Stimulated activated naive CD8-positive, alpha-beta T cell treated with anti-CD3 and anti-CD28 coated beads, Interleukin-15, Interleukin-2, amounts not matched to agents 100 U/mL and 50 U/mL, for 24 hours (primary cell): ENCODE results near the gene SCCPDH.

ENCODE experiments used
- ATAC-seq: fragments of 150-1000 bp; cut with Tn5 transposase; one replicate; pipeline ENCODE4 v1.10.0; 2021
- DNase-seq: peaks from one replicate; pipeline ENCODE4 v3.0.0; 2021

The SCCPDH gene

DNA sequence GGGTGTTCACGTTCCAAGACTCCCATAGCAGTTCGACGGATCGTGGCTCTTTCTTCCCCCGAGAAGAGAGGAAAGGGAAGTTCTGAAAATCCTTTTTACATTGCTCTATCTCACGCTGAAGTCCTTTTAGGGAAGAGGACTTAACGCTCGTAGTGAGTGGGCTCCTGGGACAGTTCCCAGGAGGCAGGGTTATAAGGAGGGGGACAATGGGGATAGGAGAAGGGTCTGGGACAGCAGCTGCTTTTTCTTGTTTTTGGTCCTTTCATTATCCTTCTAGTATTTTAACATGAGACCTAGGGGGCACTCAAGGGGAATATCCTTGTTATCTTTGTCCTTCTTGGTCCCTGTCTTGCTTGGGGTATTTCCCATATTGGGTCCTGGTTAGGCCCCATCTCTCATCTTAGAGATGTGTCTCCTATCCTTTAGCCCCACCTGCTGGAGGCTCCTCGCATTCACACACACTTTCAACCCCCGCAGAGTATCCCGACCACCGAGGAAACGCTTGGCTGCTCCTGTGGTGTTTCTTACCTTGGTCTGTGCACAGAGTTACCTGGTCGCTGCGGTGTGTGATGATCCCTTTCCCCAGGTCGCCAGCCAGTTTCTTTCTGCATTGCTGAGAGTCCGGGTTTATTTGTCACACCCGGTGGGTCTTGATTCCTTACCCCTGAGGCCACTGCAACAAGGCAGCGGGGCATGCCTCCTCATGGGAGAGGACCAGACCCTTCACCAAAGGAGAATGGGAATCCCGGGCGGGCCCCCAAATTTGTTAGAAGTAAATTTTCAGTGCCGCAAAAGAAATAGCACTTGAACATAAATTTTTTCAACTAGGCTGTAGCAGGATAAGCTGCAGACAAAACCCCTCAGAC lies 29.7 kb downstream of the SCCPDH start:
- peak; percentile 79 for ATAC-seq
- peak; percentile 67 for DNase-seq

DNA sequence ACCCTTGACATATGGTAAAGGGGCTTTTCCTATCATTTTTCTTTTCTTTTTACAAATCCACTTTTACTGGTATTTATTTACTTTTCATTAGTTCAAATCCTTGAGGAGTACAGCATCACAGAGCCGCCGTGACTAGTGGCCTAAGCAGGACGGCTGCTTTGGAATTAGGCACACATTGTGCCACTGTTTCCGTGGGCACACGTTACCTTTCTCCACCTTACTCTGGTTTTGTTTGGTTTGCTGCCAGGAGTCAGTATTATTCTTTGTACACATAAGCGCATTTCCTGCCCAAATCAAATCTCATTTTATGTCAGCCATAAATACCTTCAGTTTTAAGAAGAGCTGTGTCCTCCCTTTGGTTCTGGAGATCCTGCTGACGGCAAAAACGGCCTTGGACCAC lies 31.2 kb downstream of the SCCPDH start:
- ATAC-seq: no peak
- DNase-seq: no peak

DNA sequence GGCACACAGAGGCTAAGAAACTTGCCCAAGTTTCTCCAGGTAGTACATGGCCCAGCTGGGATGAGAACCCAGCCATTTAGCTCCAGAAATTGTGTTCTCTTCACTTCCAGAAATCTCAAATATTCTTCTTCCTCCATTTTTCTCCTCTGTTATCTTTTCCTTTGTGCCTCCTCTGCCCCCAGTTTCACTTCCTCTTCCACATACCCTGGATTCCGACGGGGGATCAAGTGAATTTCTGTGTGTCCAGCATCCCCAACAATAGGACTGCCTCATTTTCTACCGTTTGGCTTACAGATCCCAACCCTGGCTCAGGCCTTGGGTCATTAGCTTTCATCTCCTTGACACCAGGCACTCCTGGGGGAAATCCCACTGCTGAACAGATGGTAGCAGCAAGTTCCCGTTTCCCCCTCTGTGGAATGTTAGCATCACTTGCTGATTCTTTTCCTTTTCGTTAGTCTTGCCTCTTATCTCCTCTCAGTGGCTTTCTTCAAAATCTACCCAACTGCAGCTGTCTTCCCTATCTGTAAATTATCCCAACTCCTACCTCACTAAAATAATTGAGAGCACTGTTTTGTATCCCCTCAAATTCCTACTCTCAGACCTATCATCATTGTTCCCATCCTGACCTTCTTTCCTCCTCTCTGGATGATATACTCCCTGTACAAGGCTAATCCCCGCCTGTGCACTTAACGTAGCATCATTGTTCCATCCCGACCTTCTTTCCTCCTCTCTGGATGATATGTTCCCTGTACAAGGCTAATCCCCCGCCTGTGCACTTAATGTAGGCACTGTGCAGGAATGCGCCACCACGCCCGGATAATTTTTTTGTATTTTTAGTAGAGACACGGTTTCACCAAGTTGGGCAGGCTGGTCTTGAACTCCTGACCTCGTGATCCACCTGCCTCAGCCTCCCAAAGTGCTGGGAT lies 36.5 kb downstream of the SCCPDH start:
- DNase-seq (no peak), ATAC-seq (no peak)

DNA sequence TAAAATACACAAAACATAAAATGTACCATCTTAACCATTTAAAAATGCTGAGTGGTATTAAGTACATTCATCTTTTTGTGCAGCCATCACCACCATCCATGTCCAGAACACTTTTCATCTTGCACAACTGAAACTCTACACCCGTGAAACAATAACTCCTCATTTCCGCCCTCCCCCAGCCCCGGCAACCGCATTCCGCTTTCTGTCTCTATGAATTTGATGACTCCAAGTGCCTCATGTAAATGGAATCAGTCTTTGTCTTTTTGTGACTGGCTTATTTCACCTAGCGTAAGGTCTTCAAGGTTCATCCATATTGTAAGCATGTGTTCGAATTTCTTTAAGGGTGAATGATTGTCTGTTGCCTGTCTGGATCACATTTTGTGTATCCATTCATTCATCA lies 37.2 kb downstream of the SCCPDH start:
- ATAC-seq (no peak), DNase-seq (no peak)

DNA sequence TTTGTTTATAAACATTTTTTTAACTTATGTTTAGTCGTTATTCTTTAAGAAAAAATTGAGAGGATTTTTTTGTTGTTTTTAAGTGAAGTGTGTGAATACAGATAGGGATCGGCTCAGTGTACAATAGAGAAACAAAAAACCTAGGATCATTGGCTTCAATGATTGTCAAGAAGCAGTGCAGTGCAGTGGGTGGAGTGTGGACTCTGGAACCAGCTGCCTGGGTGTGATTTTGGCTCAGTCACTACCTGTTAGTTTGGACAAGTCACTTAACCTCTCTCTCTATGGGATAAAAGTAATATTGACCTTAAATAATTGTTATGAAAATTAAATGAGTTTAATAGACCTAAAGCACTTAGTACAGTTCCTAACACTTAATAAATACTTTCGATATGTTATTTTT lies 41.3 kb downstream of the SCCPDH start:
- no peak for ATAC-seq
- no peak for DNase-seq

DNA sequence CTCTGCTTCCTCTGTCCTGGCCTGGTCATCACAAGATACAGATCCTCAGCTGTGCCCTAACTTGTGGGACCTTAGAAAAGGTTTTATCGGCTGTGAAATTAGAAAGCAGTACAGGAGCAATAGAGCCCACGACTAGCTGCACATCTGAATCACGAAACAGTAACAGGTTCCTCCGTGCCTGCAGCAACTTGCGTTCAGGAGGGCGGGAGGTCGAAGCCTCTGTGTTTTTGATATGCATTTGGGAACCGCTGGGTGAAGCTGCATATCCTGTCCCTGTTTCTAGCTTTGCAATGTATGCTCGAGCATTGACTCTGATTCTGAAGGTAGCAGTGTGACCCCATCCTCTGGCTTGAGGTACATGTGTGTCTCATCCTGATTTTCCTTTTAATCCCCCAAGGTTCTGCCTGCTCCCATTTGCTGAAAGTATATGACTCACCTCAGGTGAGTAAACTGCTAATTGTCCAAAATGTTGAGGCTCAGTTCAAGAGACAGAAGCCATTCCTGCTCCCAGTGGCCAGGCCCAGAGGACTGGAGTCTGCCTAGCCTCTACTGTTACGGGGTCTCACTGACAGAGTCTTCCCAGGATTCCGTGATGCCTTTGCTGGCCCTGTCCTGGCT lies 44.3 kb downstream of the SCCPDH start:
- ATAC-seq: no peak
- DNase-seq: no peak

DNA sequence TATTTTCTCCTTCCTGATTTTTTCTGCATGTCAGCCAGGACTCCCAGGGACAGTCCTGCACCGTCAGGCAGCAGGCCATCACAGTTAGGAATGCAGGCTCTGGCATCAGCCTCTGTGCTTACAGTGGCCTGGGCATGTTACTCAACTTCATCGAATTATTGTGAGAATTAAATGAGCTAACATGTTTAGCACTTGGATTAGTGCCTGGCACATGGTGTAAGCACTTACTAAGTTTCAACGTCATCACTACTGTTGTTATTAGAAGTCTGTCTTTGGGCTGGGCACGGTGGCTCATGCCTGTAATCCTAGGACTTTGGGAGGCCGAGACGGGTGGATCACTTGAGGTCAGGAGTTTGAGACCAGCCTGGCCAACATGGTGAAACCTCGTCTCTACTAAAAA lies 45.1 kb downstream of the SCCPDH start:
- DNase-seq: no peak
- ATAC-seq: no peak

DNA sequence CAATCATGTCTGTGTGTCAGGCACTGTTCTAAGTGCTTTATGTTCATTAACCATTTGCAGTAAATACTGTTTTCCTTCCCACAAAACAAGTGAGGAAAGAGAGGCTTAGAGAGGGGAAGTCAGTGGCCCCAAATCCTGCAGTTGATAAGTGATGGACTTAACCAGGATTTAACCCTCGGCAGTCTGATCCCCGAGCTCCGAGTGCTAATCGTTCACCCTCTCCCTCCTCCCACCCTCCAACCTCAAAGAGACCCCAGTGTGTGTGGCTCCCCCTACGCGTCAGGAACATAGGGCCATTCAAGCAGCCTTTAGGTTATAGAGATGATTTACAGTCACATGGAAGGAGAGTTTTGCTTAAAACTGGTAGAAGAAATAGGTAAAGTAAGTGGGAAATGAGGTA lies 47.2 kb downstream of the SCCPDH start:
- DNase-seq: no peak
- ATAC-seq: no peak

DNA sequence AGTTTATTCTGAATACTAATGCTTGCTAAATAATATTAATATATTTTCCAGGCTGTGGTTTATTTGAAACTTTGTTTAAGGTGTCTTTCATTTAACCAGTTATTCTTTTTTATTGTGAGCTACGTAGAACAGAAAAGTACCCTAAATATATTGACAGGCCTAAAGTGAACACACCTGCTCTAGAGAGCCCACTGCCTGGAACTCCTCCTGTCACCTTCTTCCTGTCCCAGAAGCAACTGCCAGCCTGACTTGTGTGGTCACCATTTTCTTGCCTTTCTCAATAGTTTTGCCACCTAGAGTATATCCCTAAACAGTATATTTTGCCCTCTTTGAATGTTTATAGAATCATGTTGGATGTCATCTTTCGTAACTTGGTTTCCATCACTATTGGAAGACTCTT lies 48.5 kb downstream of the SCCPDH start:
- ATAC-seq (no peak), DNase-seq (no peak)

DNA sequence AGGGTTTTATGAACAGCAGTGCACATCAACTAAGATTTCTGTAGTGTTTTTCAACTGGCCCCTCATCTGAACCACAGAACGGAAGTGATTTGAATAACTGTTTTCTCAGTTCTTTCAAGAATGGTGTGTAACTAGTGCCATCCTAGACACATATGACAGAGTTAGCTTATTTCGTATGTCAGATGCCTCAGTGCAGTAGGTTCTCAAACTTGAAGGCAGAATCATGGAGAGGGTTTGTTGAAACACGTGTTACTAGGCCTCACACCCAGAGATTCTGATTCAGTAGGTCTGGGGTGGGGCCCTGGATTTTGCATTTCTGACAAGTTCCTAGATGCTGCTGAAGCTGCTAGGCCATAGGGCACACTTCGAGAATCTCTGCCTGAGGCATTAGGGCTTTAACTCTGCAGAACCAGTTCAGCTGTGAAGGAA lies 49.0 kb downstream of the SCCPDH start:
- ATAC-seq (no peak), DNase-seq (no peak)

DNA sequence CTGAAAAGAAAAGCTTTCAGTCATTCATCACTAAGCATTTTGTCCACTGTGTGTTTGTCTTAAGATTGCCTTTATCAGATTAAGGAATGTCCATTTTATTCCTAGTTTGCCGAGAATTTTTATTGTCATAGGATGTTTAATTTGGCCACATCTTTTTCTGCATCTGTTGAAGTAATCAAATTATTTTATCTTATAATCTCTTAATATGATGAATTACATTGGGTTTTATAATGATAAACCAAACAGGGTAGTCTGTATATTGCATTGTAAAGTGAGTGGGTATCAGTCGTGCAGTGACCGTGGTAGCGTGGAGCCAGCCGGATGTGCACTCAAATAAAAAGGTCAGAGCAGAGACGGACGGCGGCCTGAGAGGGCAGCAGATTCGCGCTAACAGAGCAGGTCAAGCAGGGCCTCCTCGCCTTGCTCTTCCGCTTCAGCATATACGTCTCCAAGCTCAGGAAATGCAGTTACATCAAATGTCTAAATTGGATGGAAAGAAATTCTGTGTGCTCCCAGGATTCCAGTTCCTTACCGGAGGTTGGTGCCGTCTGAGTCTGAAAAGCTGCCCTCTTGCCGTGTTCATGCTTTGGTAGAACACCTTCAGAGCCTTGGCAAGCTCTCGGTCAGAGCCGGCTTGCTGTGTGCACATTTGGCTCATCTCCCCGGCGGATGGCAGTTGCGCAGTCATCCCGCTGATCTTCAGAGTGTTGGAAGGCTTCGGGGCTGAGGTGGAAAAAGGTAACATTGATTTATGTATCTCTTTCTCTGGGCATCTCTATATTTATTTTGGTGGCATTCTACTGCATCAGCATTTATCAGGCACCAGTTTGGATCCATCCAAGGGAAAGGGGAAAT lies 51.5 kb downstream of the SCCPDH start:
- DNase-seq (no peak), ATAC-seq (no peak)

DNA sequence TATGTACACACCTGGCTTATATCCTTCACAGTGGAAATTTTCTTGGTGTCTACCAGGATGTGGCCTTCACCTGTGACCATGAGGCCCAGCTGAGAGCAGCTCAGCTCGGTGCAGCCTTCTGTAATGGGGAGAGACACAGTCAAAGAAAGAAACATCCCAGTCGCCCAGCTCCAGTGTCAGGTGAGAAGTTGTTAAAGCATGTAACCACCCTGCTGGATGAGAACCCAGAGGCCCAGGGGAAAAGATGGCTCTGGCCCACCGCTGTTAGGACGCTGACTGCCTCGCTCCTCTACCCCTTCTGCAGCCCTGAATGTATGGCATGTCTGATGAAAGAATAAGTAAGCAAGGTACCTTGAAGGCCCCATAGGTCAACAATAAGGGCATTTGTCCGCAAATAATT lies 52.7 kb downstream of the SCCPDH start:
- DNase-seq (no peak), ATAC-seq (no peak)

DNA sequence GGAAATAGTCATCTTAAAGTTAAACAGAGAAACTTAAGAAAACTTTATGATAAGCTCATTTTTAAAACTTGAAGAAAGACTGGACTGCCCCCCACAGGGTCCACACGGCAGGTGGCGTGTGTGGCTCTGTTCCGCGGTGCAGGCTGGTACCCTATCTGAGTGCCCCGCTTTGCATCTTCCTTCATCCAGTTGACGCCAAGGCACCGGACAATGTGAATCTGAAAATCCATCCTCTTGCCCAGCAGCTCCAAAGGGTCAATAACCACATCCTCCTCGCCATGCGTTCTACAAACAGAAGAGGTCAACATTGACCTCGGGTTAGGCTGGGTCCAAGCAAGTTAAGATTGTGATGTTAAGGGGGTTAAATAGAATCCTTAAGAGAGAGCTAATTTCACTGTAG lies 54.5 kb downstream of the SCCPDH start:
- DNase-seq (no peak), ATAC-seq (no peak)

DNA sequence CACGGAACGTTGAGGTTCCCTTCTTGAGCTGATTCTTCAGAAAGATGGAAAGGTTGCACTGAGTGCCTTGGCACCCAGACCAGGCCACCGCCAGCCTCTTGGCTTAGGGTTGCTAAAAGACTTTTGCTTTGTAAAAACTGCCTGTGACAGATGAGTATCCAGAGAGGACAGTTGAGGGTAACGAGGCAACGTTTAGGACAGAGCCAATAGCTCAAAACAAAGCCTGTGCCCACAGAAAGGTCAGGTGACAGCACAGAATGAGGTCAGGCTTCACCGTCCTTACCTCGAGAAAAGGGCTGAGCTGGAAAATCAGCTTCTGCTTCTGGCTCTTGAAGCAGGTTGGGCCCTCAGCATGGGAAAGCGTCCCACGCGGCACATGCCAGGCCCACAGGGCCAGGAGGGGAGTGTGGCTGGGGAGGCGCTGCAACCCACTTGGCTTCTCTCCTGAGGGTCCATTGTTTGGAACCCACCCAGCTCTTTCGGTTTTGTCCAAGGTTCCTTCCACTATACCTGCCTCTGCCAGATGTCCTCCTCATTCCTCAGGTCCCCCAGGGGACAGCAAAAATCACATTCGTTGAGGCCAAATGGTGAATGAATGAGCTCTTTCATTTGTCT lies 55.5 kb downstream of the SCCPDH start:
- DNase-seq (no peak), ATAC-seq (no peak)

DNA sequence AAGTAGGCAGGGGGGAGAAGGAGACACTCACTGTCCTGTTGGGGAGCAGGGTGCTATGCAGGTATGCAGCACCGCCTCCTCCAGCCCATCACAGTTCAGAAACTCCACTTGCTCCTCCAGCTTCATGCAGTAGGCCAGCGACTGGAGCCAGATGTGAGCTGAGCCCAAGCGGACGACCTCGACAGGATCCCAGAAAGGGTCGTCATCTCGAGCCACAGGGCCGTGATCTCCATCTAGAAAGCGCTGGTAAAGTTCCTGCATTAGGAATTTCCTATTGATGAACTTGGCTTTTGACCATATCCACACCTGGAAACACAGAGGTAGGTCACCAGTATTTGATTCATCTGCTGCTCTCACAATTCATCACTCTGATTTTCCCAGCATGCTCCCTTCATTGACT lies 56.1 kb downstream of the SCCPDH start:
- no peak for ATAC-seq

DNA sequence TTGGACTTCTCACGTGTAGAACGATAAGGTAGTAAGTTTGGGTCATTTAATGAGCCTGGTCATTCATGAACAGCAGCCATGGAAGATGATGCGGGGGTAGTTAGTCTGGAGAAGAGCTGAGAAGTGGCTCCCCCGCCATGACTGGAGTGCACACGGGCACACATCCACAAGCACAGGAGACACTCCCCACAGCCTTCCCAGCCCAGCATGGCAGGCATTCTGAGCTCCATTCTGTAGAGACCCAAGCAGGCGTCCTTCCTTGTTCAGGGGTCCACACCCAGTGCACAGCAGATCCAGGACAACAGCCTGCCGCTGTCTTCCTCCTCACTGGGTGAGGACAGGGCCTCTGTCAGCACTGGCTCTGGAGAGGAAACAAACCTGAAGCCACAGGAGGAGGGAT lies 57.0 kb downstream of the SCCPDH start:
- DNase-seq (no peak), ATAC-seq (no peak)

More for the DNA sequence above, 56.1 kb downstream of the SCCPDH start:
- DNase-seq: no peak

DNA sequence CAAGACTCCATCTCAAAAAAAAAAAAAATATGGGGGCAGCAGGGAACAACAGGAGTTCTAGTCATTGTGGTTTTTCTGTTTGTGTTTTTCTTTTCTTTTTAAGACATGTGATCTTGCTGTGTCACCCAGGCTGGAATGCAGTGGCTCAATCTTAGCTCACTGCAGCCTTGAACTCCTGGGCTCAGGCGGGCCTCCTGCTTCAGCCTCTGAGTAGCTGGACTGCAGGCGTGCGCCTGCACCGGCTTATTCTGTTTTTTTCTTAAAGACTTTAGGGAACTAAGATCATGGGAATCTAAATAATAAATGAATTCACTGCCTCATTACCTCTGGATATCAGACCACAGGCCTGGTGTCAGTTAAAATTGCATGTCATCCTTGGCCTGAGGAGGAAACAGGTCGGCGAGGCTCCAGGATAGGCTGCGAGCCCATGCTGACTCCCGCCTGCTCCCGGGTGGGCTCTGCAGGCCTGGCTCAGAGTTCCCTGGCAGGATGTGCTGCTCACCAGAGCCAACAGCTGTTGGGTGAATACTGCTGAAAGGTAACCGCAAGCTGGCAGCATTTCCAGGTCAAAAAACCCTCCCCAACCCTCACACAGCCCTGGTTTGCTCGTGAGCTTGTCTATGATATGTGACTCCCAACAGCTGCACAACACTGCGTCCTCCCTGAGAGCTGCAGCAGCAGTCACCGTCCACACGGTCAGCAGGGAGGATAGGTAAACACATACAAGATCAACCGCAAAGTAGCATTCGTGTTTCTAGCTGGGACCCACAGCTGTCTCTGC lies 58.1 kb downstream of the SCCPDH start:
- ATAC-seq (peak; percentile 48), DNase-seq (peak; percentile 8)

DNA sequence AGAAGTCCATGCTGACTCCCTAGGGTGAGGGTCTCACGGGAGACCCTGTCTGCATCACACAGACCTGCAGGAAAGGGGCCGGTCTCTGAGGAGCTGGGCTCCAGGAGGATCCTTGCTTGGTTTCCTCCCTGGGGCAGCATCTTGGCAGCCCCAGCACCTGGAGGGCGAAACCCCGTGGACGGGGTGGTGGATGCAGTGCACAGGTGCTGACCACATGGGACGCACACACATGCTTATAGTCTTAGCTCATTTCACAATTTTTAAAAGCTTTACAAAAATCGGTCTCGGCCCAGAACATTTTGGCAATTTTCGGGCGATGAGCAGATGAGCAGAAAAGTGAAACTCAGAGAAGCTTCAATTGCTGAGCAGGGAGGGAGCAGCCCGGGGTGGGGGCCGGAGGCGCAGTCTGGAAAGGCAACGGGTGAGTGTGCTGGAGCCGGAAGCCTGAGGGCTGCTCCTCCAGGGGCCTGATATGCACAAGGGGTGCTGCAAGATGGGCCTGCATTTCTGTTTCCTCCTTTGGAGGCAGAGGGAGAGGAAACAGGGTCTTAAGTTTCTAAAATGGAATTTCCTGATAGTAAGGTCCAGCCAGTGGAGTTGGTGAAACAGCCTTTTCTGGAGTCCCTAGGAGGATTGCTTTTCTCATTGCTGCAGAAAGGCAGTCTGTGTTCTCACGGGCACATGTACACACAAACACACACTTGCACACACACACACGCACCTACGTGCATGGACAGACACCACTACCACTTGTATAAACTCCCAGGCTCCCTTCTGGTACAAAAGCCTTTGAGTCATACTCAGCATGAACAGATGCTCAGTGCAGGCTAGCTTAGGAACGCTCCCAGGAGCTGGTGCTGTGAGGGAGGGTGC lies 60.6 kb downstream of the SCCPDH start:
- ATAC-seq (peak; percentile 31), DNase-seq (peak; percentile 19)

DNA sequence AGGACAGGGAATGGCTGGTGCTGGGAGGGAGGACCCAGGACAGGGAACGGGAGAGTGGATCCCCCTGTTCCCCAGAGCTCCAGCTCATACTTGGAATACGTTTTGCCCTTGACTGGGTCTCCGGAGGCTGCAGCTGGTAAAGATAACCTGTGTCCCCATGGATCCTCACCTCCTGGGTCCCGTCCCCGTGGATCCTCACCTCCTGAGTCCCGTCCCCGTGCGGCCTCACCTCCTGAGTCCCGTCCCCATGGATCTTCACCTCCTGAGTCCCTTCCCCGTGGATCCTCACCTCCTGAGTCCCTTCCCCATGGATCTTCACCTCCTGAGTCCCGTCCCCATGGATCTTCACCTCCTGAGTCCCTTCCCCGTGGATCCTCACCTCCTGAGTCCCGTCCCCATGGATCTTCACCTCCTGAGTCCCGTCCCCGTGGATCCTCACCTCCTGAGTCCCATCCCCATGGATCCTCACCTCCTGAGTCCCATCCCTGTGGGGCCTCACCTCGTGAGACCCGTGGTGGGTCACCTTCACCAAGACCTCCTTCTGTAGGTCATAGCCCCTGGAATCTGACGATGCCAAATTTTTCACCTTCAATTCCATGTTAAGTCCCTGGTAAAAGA lies 61.4 kb downstream of the SCCPDH start:
- no peak for DNase-seq
- ATAC-seq: no peak
